DOHH2 (cell line): ENCODE results near the gene SPIRE2.

Source experiments
- H3F3A ChIP-seq: fragments of 200-600 bp; sonication (generic), shearing (Covaris generic); 2 replicates; pipeline ENCODE4 v1.6.0; 2016; ENCODE audit warnings: antibody characterized with exemption, mild to moderate bottlenecking; ENCODE audit not compliant: control insufficient read depth, insufficient read depth
- H3K27ac ChIP-seq: fragments of 200-600 bp; sonication (generic); 2 replicates; pipeline ENCODE4 v1.5.1; 2014; ENCODE audit warnings: low read depth, mild to moderate bottlenecking, low read length, moderate library complexity
- H3K27me3 ChIP-seq: fragments of 200-600 bp; sonication (generic); 2 replicates; pipeline ENCODE4 v1.6.1; 2014; ENCODE audit warnings: mild to moderate bottlenecking, low read length, mixed read lengths; ENCODE audit not compliant: control insufficient read depth
- H3K36me3 ChIP-seq: fragments of 200-600 bp; sonication (generic); 2 replicates; pipeline ENCODE4 v1.6.1; 2014; ENCODE audit warnings: mild to moderate bottlenecking, low read length, moderate library complexity, mixed read lengths; ENCODE audit not compliant: control insufficient read depth
- H3K4me1 ChIP-seq: fragments of 200-600 bp; sonication (generic); 2 replicates; pipeline ENCODE4 v1.6.1; 2014; ENCODE audit warnings: mild to moderate bottlenecking, low read length, mixed read lengths; ENCODE audit not compliant: control insufficient read depth
- H3K4me2 ChIP-seq: fragments of 200-600 bp; sonication (generic); 2 replicates; pipeline ENCODE4 v1.6.0; 2014; ENCODE audit warnings: mild to moderate bottlenecking, low read length, moderate library complexity
- H3K4me3 ChIP-seq: fragments of 200-600 bp; sonication (generic); 2 replicates; pipeline ENCODE4 v1.5.1; 2014; ENCODE audit warnings: mild to moderate bottlenecking, low read length, mixed read lengths
- H3K79me2 ChIP-seq: fragments of 200-600 bp; sonication (generic); 2 replicates; pipeline ENCODE4 v1.6.1; 2014; ENCODE audit warnings: mild to moderate bottlenecking, low read length, mixed read lengths; ENCODE audit not compliant: control insufficient read depth
- H3K9me2 ChIP-seq: fragments of 200-600 bp; sonication (generic); replicated peaks from 2 replicates; pipeline ENCODE4 v1.6.1; 2014; ENCODE audit warnings: mild to moderate bottlenecking, low read length, mixed read lengths; ENCODE audit not compliant: control insufficient read depth
- H3K9me3 ChIP-seq: fragments of 200-600 bp; sonication (generic); 2 replicates; pipeline ENCODE4 v1.6.1; 2014; ENCODE audit warnings: antibody characterized with exemption, low read length, mixed read lengths; ENCODE audit not compliant: control insufficient read depth, insufficient read depth
- H4K20me1 ChIP-seq: fragments of 200-600 bp; sonication (generic); 2 replicates; pipeline ENCODE4 v1.6.0; 2014; ENCODE audit warnings: low read depth, mild to moderate bottlenecking, antibody characterized with exemption, low read length, moderate library complexity; ENCODE audit not compliant: control insufficient read depth, insufficient read depth
- CTCF ChIP-seq: fragments of 200-600 bp; sonication (generic); IDR thresholded peaks from one replicate; pipeline ENCODE4 v1.5.1; 2014; ENCODE audit warnings: antibody characterized with exemption, mild to moderate bottlenecking, low read depth, low read length; ENCODE audit not compliant: poor library complexity, severe bottlenecking
- EZH2phosphoT487 ChIP-seq: fragments of 200-600 bp; sonication (generic); IDR thresholded peaks from 2 replicates; pipeline ENCODE4 v1.6.1; 2017; ENCODE audit warnings: borderline replicate concordance, mild to moderate bottlenecking, antibody characterized with exemption, low read length, moderate library complexity, mixed read lengths

The SPIRE2 gene

GRCh38 chr16:89826531-89827382 is 1.5 kb upstream of the SPIRE2 start:
- Histone ChIP-seq H3K27ac (no peak overlapping the region), H3K79me2 (no peaks in the 10 kb centered on the region), H4K20me1 (peaks cover 12% of the 10 kb centered on the region; the same call in 1 of the 2 replicates), H3K36me3 (no peaks in the 10 kb centered on the region), H3K9me2 (no peaks in the 10 kb centered on the region), H3K4me2 (no peak overlapping the region), H3K9me3 (no peaks in the 10 kb centered on the region), H3K4me1 (peaks cover 35% of the 10 kb centered on the region), H3K27me3 (peaks cover 5% of the 10 kb centered on the region; the same call in 1 of the 2 replicates), H3K4me3 (no peak overlapping the region), H3F3A (peaks cover 4% of the 10 kb centered on the region; the same call in 1 of the 2 replicates)
- TF ChIP-seq CTCF (no peak), EZH2phosphoT487 (no peak)

DNA sequence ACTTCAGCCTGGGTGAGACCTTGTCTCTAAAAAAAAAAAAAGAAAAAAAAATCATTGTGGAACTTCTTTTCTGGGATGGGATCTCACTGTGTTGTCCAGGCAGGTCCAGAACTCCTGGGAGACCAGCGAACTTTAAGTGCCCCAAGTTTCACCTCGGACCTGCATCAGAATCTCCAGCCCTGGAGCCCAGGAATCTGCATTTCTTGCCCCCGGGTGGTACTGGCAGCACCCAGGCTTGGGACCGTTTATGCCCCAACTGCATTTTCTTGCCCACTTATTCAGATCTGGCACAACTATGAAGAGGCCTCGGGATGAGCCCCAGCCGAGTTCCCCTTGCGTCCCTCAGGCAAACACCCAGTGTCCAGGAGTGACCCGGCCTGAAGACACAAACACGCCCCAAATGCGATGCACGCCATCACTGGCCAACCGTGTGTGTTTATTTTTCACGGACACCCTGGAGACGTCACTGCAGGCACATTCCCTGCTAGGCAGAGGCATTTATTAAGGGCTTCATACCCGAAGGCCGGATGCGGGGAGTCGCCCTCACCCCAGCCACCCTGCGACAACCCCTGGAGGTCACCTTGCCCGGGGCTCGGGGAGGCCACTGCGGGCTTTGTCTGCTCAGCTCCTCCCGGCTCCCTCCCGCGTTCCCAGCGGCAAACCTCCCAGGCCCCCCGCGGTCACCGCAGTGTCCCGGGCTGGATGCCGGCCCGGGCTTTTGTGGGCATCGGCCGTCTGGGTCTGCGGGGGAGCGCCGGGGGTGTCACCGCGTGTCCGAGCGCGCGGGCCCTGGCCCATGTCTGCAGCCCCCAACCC is 684 bp upstream of the SPIRE2 start:
- peak overlapping the region; percentile 69 for H3K4me3 ChIP-seq
- peaks cover 5% of the 10 kb centered on the region; the same call in 1 of the 2 replicates for H3K27me3 ChIP-seq
- H3K27ac ChIP-seq: no peak overlapping the region
- no peaks in the 10 kb centered on the region for H3K9me2 ChIP-seq
- H4K20me1 ChIP-seq: peaks cover 12% of the 10 kb centered on the region; the same call in 1 of the 2 replicates
- TF ChIP-seq EZH2phosphoT487 (no peak), CTCF (no peak)
- no peaks in the 10 kb centered on the region for H3K36me3 ChIP-seq
- H3F3A ChIP-seq: peaks cover 4% of the 10 kb centered on the region; the same call in 1 of the 2 replicates
- H3K79me2 ChIP-seq: no peaks in the 10 kb centered on the region
- peak overlapping the region; percentile 79 for H3K4me2 ChIP-seq
- peaks cover 28% of the 10 kb centered on the region for H3K4me1 ChIP-seq
- no peaks in the 10 kb centered on the region for H3K9me3 ChIP-seq

- TF ChIP-seq EZH2phosphoT487 (no peak), CTCF (no peak)
- Histone ChIP-seq H3K4me3 (peak overlapping the region; percentile 43), H3K9me3 (no peaks in the 10 kb centered on the region), H3K79me2 (no peaks in the 10 kb centered on the region), H3K27ac (no peak overlapping the region), H4K20me1 (peaks cover 12% of the 10 kb centered on the region; the same call in 1 of the 2 replicates), H3F3A (peaks cover 4% of the 10 kb centered on the region; the same call in 1 of the 2 replicates), H3K4me1 (peaks cover 25% of the 10 kb centered on the region), H3K36me3 (no peaks in the 10 kb centered on the region), H3K9me2 (no peaks in the 10 kb centered on the region), H3K4me2 (peak overlapping the region; percentile 56), H3K27me3 (peaks cover 5% of the 10 kb centered on the region; the same call in 1 of the 2 replicates)
These were observed 775 bp downstream of the SPIRE2 start for GRCh38 chr16:89828870-89829629.
